ENCODE measurements around the gene METTL15. TPM values are rescaled to one million over a fixed set of nuclear protein-coding genes. Genes with fewer than 3 reads are reported as not detected.

Gene METTL15
- total RNA-seq, 1 experiment from 2014 or later: 19.1 TPM

Other genes with a start within 250 kb of the METTL15 start
- 28.8 and 34.1 TPM in 2 replicates for gene KIF18A, start 232 bp upstream of the METTL15 start, total RNA-seq (2014; rRNA removed; shearing (Covaris generic))